GM23248 (cell line): ENCODE data around the gene EXOSC3.
"Not testable (repeated sequence)": the region's sequence is repeated elsewhere in the genome, so short reads cannot be mapped to it uniquely, and the experiment has no call there.

Experiments
- EZH2 ChIP-seq: fragments of 200-600 bp; sonication (generic); IDR thresholded peaks from 2 replicates; pipeline ENCODE4 v1.6.1; 2018; ENCODE audit warnings: antibody characterized with exemption, mild to moderate bottlenecking; ENCODE audit not compliant: insufficient read depth, poor library complexity, severe bottlenecking
- EZH2phosphoT487 ChIP-seq: fragments of 200-600 bp; sonication (generic); IDR thresholded peaks from 2 replicates; pipeline ENCODE4 v1.6.1; 2018; ENCODE audit warnings: antibody characterized with exemption, moderate library complexity, mild to moderate bottlenecking, low read depth; ENCODE audit not compliant: insufficient read depth

GRCh38 chr9:37825174-37825573 lies 40.3 kb upstream of the EXOSC3 start:
- not testable (repeated sequence) for TF ChIP-seq EZH2, EZH2phosphoT487
